Loucy (cell line): ENCODE measurements around the gene SLX4IP.

Experiments used
- H2AFZ ChIP-seq: fragments of 200-600 bp; sonication (generic); 2 replicates; pipeline ENCODE4 v1.6.0; 2016; ENCODE audit warnings: antibody characterized with exemption, mild to moderate bottlenecking, low read length, moderate library complexity
- H3F3A ChIP-seq: fragments of 200-600 bp; 2 replicates; pipeline ENCODE4 v1.6.0; 2016; ENCODE audit warnings: antibody characterized with exemption, low read depth, mild to moderate bottlenecking
- H3K27me3 ChIP-seq: fragments of 200-600 bp; sonication (generic); 2 replicates; pipeline ENCODE4 v1.6.1; 2014; ENCODE audit warnings: low read length, mild to moderate bottlenecking; ENCODE audit not compliant: insufficient read depth, poor library complexity, severe bottlenecking
- H3K36me3 ChIP-seq: fragments of 200-600 bp; sonication (generic); 2 replicates; pipeline ENCODE4 v1.6.1; 2016; ENCODE audit warnings: low read length; ENCODE audit not compliant: insufficient read depth
- H3K4me1 ChIP-seq: fragments of 200-600 bp; sonication (generic); 2 replicates; pipeline ENCODE4 v1.5.1; 2014; ENCODE audit warnings: low read length, mild to moderate bottlenecking; ENCODE audit not compliant: insufficient read depth, poor library complexity, severe bottlenecking
- H3K4me2 ChIP-seq: fragments of 200-600 bp; sonication (generic); 2 replicates; pipeline ENCODE4 v1.6.0; 2014; ENCODE audit warnings: antibody characterized with exemption, low read length, low read depth, mild to moderate bottlenecking; ENCODE audit not compliant: poor library complexity, severe bottlenecking
- H3K4me3 ChIP-seq: fragments of 200-600 bp; sonication (generic); 2 replicates; pipeline ENCODE4 v1.5.1; 2014; ENCODE audit warnings: low read length, mild to moderate bottlenecking, mixed read lengths; ENCODE audit not compliant: poor library complexity, severe bottlenecking
- H3K79me2 ChIP-seq: fragments of 200-600 bp; sonication (generic); 2 replicates; pipeline ENCODE4 v1.6.1; 2014; ENCODE audit warnings: low read length; ENCODE audit not compliant: insufficient read depth
- H3K9ac ChIP-seq: fragments of 200-600 bp; sonication (generic); 2 replicates; pipeline ENCODE4 v1.6.0; 2014; ENCODE audit warnings: mild to moderate bottlenecking, low read depth, low read length, moderate library complexity; ENCODE audit not compliant: poor library complexity, severe bottlenecking
- H3K9me2 ChIP-seq: fragments of 200-600 bp; sonication (generic); replicated peaks from 2 replicates; pipeline ENCODE4 v1.6.1; 2016; ENCODE audit warnings: low read depth, low read length, mixed read lengths
- H3K9me3 ChIP-seq: fragments of 200-600 bp; sonication (generic); 2 replicates; pipeline ENCODE4 v1.6.1; 2014; ENCODE audit warnings: mild to moderate bottlenecking, antibody characterized with exemption, low read length, low read depth; ENCODE audit not compliant: insufficient read depth
- H4K20me1 ChIP-seq: fragments of 200-600 bp; sonication (generic); 2 replicates; pipeline ENCODE4 v1.6.0; 2014; ENCODE audit warnings: antibody characterized with exemption, low read length, mild to moderate bottlenecking; ENCODE audit not compliant: insufficient read depth, poor library complexity, severe bottlenecking
- CTCF ChIP-seq: fragments of 200-600 bp; sonication (generic); conservative IDR thresholded peaks from 2 replicates; pipeline ENCODE4 v1.5.1; 2014; ENCODE audit warnings: mild to moderate bottlenecking, antibody characterized with exemption, low read length
- EZH2phosphoT487 ChIP-seq: fragments of 200-600 bp; IDR thresholded peaks from 2 replicates; pipeline ENCODE4 v1.6.1; 2018; ENCODE audit warnings: antibody characterized with exemption, mild to moderate bottlenecking, moderate library complexity, borderline replicate concordance

SLX4IP gene

GRCh38 chr20:10521068-10521831 lies 86.1 kb downstream of the SLX4IP start:
- no peaks in the 10 kb centered on the region for H3K36me3 ChIP-seq
- H4K20me1 ChIP-seq, result no peaks in the 10 kb centered on the region
- H3K4me2 ChIP-seq, result peak overlapping the region; percentile 2
- no peaks in the 10 kb centered on the region for H3K27me3 ChIP-seq
- peaks cover 47% of the 10 kb centered on the region for H3K4me1 ChIP-seq
- H3K4me3 ChIP-seq, result no peak overlapping the region
- H3K9me3 ChIP-seq, result no peaks in the 10 kb centered on the region
- peaks cover 13% of the 10 kb centered on the region; the same call in 1 of the 2 replicates for H3K79me2 ChIP-seq
- TF ChIP-seq EZH2phosphoT487 (no peak), CTCF (no peak)
- H3F3A ChIP-seq, result no peaks in the 10 kb centered on the region
- H3K9ac ChIP-seq, result no peak overlapping the region
- H3K9me2 ChIP-seq, result no peaks in the 10 kb centered on the region
- H2AFZ ChIP-seq, result no peak overlapping the region

GRCh38 chr20:10521836-10522235 lies 86.7 kb downstream of the SLX4IP start:
- Histone ChIP-seq H3F3A (no peaks in the 10 kb centered on the region), H3K36me3 (no peaks in the 10 kb centered on the region), H3K4me1 (peaks cover 47% of the 10 kb centered on the region), H3K9ac (no peak overlapping the region), H3K4me3 (no peak overlapping the region), H3K27me3 (no peaks in the 10 kb centered on the region), H3K79me2 (peaks cover 13% of the 10 kb centered on the region; the same call in 1 of the 2 replicates), H3K9me3 (no peaks in the 10 kb centered on the region), H4K20me1 (no peaks in the 10 kb centered on the region), H3K9me2 (no peaks in the 10 kb centered on the region), H3K4me2 (peak overlapping the region; percentile 2), H2AFZ (no peak overlapping the region)
- TF ChIP-seq CTCF (no peak), EZH2phosphoT487 (no peak)

- no peak for TF ChIP-seq EZH2phosphoT487
- no peak for TF ChIP-seq CTCF
- H4K20me1 ChIP-seq, result no peaks in the 10 kb centered on the region
- H3K9me2 ChIP-seq, result no peaks in the 10 kb centered on the region
- H3K9me3 ChIP-seq, result no peaks in the 10 kb centered on the region
- no peak overlapping the region for H3K9ac ChIP-seq
- H3K4me1 ChIP-seq, result peaks cover 51% of the 10 kb centered on the region
- H3K79me2 ChIP-seq, result peaks cover 9% of the 10 kb centered on the region; the same call in 1 of the 2 replicates
- H3K36me3 ChIP-seq, result no peaks in the 10 kb centered on the region
- no peak overlapping the region for H3K4me2 ChIP-seq
- no peak overlapping the region for H2AFZ ChIP-seq
- H3K4me3 ChIP-seq, result no peak overlapping the region
- H3K27me3 ChIP-seq, result no peaks in the 10 kb centered on the region
- H3F3A ChIP-seq, result no peaks in the 10 kb centered on the region
Observed at GRCh38 chr20:10522328-10522727, 87.2 kb downstream of the SLX4IP start.
